GM19238 (cell line): Measurements from ENCODE around the gene EPHB3.

Source experiments
- DNase-seq: peaks from one replicate; pipeline ENCODE4 v3.0.0; 2011; ENCODE audit warnings: low spot score; ENCODE audit not compliant: insufficient read length

EPHB3 gene

DNA sequence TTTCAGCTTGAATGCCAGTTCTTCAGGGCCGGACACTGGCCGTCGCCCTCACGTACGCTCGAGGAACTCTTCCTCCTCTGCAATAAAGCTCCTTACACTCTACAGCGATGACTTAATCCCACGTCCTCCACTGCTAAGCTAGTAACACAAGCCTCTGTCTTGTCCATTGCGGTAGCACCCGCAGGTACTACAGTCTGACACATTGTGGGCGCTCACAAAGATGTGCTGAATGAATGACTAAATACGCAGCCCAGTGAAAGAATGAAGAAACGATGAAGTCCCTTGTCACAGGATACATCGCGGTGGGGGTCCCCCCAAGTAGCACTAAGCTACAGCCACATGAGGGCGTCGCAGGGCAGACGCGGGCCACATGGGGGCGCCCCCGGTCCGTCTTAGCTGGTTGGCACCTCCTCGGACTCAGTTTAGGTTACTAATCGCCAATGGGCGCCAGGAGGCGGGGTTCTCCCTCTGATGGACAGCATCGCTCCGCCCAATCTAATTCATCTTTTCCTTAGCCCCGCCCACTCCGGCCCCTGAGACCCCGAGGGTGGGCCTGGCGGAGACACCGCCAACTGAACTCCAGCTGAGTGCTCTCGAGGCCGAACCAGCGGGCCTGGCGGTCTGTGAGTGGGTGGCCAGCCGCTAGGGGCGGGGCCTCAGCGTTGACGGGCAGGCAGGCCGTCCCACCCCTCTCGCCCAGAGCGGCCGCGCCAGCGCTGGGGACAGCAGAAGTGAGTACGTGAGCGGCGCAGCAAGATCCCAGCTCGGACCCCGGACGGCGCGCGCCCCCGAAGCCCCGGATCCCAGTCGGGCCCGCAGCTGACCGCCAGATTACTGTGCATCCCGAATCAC lies at the start of gene EPHB3:
TSS of gene EPHB3 (plus strand) at position 725 of the 852 bp plus-strand sequence. CDS start 451 bp downstream, outside the sequence.
- peak; percentile 93 for DNase-seq

DNA sequence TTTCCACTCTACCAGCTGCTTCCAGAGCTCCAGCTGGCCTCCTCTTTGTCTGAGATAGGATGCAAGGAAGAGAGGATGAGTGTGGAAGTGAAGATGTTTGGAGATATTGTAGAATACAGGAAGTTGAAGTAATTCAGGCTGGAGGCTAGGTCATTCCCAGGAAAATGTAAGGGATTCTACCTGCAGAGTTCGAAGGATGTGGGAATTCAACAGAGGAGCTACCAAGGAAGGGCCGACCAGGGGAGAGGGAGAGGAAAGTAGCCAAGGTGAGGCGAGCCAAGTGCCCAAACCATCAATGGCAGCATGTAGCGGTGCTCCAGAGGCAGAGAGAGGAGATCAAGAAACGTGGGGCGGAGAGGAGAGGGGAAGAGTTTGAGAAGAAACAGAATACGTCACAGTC lies 49.0 kb upstream of the EPHB3 start:
- no peak for DNase-seq

DNA sequence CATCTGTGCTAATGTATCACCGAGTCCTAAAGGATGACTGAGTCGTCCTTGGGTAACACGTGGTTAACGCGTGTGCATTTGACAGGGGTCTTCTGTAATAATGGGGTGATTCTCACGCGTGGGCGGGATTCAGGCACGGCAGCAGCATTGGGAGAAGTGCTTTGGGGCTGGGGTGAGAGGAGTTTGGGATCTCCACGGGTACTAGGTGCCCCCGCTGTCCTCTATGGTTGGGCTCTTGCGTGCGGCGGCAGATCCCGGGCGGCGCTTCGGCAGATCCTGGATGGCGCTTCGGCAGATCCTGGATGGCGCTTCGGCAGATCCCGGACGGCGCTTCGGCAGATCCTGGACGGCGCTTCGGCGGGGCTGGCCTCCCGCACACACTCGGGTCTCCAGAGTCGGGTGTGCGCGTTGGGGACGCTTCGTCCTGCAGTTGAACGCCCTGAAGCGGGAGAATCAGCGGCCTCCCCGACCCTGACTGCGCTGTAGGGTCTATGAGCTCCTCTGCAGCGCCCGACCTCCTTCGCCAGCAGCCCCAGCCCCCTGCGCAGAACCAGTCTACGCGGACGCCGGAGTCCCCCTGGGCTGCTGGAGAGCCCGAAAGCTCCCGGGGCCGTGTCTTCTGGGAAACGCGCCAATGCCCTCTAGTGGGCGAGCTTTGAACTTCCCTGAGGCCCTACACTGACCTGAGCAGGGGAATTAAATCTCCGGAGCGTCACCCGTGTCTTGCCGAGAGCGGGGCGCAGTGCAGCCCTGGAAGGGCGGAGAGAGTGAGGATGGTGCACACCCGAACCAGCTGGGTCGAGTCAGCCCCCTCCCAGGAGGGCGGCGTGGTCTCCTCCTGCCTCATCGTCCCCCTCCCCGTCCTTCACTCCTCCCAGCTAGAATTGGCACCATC lies 48.1 kb upstream of the EPHB3 start:
- peak; percentile 75 for DNase-seq

DNA sequence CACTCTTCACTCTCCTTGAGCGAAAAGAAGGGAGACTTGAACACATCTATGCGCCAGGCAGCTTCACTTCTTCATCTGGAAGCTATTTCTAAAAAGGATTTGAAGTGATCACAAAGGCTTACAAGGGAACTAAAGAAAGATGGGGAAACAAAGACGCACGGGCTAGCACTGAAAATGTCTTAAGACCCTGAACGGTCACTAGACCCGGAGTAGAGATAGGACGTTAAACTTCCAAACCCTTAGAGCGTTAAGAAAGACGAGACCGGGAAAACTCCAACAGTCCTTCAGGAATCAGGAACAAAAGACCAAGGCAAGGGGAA lies 47.5 kb upstream of the EPHB3 start:
- DNase-seq = no peak

DNA sequence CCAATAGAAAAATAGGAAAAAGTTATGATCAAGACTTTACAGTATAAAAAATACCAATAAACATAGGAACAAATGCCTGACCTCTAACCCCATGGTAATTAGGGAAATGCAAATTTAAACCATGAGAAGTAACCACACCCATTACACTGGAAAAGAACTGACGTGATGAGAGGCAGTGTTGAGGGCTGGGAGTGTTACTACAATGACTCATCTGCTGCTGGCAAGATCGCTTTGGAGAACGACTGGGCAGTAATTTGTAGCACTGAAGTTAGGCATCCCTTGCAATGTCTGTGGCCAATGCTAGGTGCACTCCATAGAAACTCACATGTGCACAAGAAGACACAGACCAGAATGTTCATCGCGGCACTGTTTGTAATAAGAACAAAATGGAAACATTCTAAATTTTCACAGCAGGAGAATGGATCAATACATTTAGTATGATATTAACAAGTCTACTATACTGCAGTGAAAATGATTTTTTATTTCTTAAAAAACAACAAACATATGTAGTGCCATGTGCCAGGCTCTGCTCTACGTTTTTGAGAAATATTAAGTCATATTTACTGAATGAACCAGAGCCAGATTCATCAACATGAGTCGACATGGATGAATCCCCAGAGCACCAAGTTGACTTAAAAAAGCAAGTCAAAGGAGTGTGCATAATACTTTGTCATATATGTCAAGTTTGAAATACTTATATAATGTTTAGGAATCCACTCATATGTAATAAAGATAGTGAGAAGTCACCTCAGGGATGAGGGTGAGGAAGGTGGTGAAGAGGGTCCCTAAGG lies 37.6 kb upstream of the EPHB3 start:
- DNase-seq = no peak

- no peak for DNase-seq
Observed at GRCh38 chr3:184524981-184525336, 36.6 kb upstream of the EPHB3 start.

- DNase-seq = no peak
Observed at GRCh38 chr3:184525337-184526087, 36.1 kb upstream of the EPHB3 start.

DNA sequence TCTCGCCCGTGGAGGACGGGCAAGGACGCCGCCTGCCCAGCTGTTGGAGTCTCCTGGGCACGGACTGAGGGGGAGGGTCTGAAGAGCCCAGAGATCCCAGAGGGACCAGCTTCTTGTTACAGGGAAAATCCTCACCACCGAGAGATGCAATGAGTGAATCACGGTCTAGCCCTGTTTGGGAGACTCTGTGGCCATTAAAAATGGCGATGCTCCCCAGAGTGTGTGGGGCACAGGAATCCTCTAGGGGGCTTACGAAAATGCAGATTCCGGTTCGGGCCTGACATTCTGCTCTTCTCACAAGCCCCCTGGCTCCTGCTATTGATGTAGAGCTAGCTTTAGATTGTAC lies 35.5 kb upstream of the EPHB3 start:
- no peak for DNase-seq

- DNase-seq = no peak
Observed at GRCh38 chr3:184531626-184532280, 29.8 kb upstream of the EPHB3 start.

DNA sequence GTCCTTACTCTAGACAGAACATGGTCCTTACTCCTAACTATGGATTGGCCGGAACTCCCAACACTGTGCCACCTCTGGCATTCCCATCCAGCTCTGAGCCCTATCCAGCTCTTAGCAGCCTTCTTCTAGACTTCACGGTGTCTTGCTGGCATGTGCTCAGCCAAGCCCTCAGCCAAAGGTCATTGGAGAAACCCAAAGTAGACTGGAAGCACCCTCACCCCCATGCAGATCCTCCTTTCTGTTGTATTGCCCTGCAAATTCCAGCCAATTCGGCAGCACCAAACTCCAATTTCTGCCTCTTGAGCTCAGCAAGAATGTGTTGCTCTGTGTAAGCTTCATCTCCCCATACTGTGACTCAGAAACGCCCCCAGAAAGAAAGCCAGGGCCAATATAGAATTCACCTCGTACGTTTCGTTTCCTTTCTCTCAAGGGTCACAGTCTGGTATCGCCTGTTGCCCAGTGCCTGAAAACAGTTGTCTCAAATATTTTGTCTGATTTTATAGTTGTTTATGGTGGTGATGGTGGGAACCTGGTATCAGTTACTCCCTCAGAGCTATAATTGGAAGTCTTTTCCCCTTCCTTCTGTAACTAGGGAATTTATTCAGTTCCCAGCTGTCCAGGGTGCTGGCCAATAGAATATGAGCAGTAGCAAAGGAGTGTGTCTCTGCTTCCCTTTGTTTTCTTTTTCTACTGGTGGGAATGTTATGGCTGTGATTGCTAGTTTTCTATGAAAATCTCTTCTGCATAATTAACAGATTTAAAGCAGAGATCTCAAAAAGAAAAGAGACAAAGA lies 28.4 kb upstream of the EPHB3 start:
- no peak for DNase-seq

- DNase-seq = no peak
Observed at GRCh38 chr3:184537885-184538665, 23.5 kb upstream of the EPHB3 start.

DNA sequence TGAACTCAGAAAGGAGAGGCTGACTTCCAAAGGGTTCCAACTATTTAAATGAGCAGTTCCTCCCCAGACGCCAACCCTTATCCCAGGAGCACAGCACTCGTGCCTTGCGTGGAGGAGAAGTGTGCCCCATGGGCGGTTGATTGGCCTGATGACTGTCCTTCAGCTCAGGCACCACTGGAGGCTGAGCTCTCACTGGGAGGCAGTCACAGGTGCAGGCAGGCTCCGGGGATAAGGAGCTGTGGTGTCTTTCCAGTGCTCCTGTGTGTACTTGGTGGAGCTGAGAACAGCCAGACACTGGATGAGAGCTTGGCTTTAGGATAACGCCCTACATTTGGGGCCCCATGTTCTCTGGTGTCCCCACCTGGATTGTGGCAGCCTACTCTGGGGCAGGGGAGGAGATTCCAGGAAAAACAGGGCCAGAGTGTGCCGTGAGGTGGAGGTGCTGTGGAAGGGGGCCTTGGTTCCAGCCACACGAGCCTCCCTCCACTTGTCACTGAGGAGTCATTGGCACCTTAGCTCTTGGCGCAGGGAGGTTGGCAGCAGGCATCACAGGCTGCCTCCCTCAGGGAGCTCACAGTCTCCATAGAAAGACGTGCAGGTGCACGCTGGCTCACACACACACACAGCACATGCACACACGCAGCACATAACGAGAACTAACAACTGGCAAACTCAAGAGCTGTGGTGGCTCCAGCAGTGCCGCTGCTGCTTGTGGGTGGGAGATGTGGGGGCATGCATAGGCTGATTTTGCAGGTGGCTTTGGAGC lies 22.7 kb upstream of the EPHB3 start:
- no peak for DNase-seq

GRCh38 chr3:184539801-184540435 lies 21.7 kb upstream of the EPHB3 start:
- DNase-seq = no peak

DNA sequence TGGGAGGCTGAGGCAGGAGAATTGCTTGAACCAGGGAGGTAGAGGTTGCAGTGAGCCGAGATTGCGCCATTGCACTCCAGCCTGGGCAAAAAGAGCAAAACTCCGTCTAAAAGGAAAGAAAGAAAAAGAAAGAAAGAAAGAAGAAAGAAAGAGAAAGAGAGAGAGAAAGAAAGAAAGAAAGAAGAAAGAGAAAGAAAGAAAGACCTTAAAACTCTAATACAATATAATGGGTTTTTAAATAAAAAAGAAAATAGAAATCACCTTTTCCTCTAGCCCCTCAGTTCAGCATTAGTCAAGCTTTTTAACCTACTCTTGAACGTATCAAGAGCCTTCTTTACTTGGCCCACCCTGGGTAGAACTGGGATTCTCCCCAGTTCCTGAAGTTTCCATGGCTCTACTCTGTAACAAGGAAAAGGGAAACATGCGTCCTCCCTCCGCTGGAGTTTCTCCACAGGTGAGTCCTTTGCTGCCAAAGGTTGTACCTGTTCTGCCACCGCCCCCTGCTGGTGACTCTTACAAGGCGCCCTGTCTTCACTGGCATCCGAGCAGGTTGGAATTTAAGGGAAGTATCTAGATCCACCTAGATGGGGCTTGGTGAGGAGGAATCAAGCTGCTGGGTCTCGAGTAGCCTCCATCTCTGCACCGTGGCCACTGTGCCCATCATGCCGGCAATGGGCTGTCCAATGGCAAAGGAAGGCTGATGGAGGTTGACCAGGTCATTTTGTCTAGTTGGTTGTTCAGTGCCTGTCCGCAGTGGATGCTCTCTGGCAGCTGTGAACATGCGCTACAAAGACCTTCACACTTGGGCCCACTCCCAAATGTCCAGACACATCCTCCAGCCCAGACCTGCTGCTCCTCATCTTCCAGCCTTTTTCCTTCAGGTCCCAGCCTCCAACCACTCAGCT lies 20.6 kb upstream of the EPHB3 start:
- DNase-seq = no peak

GRCh38 chr3:184541886-184542562 lies 19.6 kb upstream of the EPHB3 start:
- no peak for DNase-seq

DNA sequence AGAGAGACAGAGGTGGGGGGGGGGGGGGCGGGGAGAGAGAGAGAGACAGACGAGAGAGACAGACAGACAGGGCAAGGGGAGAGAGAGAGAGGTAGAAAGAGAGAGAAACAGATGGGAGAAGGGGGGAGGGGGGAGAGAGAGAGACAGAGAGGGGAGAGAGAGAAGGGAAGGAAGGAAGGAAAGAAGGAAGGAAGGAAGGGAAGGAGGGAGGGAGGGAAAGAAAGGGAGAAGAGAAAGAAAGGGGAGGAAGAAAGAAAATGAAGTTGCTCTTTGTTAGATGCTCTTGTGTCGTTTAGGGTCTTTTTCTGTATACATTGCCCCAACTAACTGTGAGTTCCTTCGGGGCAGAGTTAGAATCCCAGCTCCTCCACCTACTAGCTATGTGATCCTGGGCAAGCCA lies 19.0 kb upstream of the EPHB3 start:
- no peak for DNase-seq
